ENCODE measurements around the gene LDLRAD4.
"Not testable (repeated sequence)": the region's sequence is repeated elsewhere in the genome, so short reads cannot be mapped to it uniquely, and the experiment has no call there.

LDLRAD4 gene

GRCh38 chr18:13599031-13599430, 380.5 kb downstream of the LDLRAD4 start:
- no peak for DNase-seq (ENCODE audit: low read depth)

- no peak for DNase-seq (ENCODE audit: low read depth)
Observed at GRCh38 chr18:13603304-13604019, 384.9 kb downstream of the LDLRAD4 start.

GRCh38 chr18:13604786-13605185, 386.2 kb downstream of the LDLRAD4 start:
- no peak for DNase-seq (ENCODE audit: low read depth)

GRCh38 chr18:13605477-13605876, 386.9 kb downstream of the LDLRAD4 start:
- DNase-seq (ENCODE audit: low read depth) = no peak

- DNase-seq (ENCODE audit: low read depth) = no peak
Observed at GRCh38 chr18:13605901-13606300, 387.3 kb downstream of the LDLRAD4 start.

- no peak for DNase-seq (ENCODE audit: low read depth)
Observed at GRCh38 chr18:13606604-13607254, 388.2 kb downstream of the LDLRAD4 start.

- DNase-seq (ENCODE audit: low read depth) = not testable (repeated sequence)
Observed at GRCh38 chr18:13608024-13608562, 389.5 kb downstream of the LDLRAD4 start.

- no peak for DNase-seq (ENCODE audit: low read depth)
Observed at GRCh38 chr18:13608791-13609532, 390.4 kb downstream of the LDLRAD4 start.

GRCh38 chr18:13610555-13611141, 392.1 kb downstream of the LDLRAD4 start:
- DNase-seq (ENCODE audit: low read depth) = no peak

- DNase-seq (ENCODE audit: low read depth) = no peak
Observed at GRCh38 chr18:13611142-13611600, 392.6 kb downstream of the LDLRAD4 start.

GRCh38 chr18:13611601-13612195, 393.1 kb downstream of the LDLRAD4 start:
- no peak for DNase-seq (ENCODE audit: low read depth)

GRCh38 chr18:13612196-13612997, 393.8 kb downstream of the LDLRAD4 start:
- DNase-seq (ENCODE audit: low read depth) = no peak

- no peak for DNase-seq (ENCODE audit: low read depth)
Observed at GRCh38 chr18:13613099-13613498, 394.5 kb downstream of the LDLRAD4 start.

GRCh38 chr18:13613591-13614501, 395.3 kb downstream of the LDLRAD4 start:
- DNase-seq (ENCODE audit: low read depth) = no peak

- DNase-seq (ENCODE audit: low read depth) = no peak
Observed at GRCh38 chr18:13614641-13615288, 396.2 kb downstream of the LDLRAD4 start.

- DNase-seq (ENCODE audit: low read depth) = no peak
Observed at GRCh38 chr18:13615432-13615861, 396.9 kb downstream of the LDLRAD4 start.

- no peak for DNase-seq (ENCODE audit: low read depth)
Observed at GRCh38 chr18:13616041-13616440, 397.5 kb downstream of the LDLRAD4 start.

GRCh38 chr18:13616525-13617035, 398.0 kb downstream of the LDLRAD4 start:
- DNase-seq (ENCODE audit: low read depth) = no peak
